Liver (tissue), 3 donors: ENCODE data around the gene MAN2B1.

Experiments used
- JUND ChIP-seq, 2 donors: IDR thresholded peaks; 2 replicates each; pipeline ENCODE4 v1.6.1; 2016; ENCODE audit warnings: antibody characterized with exemption in 2 of 2
- NR2F2 ChIP-seq: IDR thresholded peaks from 2 replicates; pipeline ENCODE4 v1.6.1; 2016; ENCODE audit warnings: antibody characterized with exemption
- TAF1 ChIP-seq: conservative IDR thresholded peaks from 2 replicates; pipeline ENCODE4 v1.6.1; 2016; ENCODE audit warnings: antibody characterized with exemption, mild to moderate bottlenecking
- YY1 ChIP-seq: IDR thresholded peaks from 2 replicates; pipeline ENCODE4 v1.6.1; 2016; ENCODE audit warnings: antibody characterized with exemption, mild to moderate bottlenecking
- TF ChIP-seq, protein P1 (sequence below): fragments of 150-350 bp; IDR thresholded peaks from 2 replicates; pipeline ENCODE4 v1.5.1; 2017; ENCODE audit warnings: improper control_type of control experiment, low read depth, low read length; ENCODE audit not compliant: missing input control
- TF ChIP-seq, protein P2 (sequence below): IDR thresholded peaks from 2 replicates; pipeline ENCODE4 v1.6.1; 2016; ENCODE audit warnings: antibody characterized with exemption
- donor health status: healthy.
- donor health status: healthy.

DNA sequence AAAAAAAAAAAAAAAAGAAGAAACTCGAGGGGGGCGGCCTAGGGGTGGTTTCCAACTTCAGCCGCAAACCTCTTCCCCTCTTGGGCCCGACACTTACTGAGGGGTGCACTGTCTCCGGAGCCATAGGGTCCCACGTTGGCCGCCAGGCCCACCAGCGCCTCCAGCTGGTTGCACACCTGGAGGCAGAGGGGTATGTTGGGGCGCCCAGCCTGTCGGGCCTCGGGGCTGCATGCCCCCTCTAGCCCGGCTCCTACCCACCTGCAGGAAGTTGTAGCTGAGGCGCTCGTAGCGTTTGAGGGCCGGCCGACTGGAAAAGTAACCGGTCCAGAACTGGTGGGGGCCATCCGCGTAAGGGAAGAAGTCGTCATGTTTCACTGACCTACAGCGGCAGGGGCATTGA lies 8.6 kb downstream of the MAN2B1 start:
- TF ChIP-seq, protein P1, sequence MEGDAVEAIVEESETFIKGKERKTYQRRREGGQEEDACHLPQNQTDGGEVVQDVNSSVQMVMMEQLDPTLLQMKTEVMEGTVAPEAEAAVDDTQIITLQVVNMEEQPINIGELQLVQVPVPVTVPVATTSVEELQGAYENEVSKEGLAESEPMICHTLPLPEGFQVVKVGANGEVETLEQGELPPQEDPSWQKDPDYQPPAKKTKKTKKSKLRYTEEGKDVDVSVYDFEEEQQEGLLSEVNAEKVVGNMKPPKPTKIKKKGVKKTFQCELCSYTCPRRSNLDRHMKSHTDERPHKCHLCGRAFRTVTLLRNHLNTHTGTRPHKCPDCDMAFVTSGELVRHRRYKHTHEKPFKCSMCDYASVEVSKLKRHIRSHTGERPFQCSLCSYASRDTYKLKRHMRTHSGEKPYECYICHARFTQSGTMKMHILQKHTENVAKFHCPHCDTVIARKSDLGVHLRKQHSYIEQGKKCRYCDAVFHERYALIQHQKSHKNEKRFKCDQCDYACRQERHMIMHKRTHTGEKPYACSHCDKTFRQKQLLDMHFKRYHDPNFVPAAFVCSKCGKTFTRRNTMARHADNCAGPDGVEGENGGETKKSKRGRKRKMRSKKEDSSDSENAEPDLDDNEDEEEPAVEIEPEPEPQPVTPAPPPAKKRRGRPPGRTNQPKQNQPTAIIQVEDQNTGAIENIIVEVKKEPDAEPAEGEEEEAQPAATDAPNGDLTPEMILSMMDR, result no peak
- TF ChIP-seq YY1 (no peak), NR2F2 (no peak), JUND (IDR thresholded peaks at IDR 0.05) (no peak), TAF1 (no peak)
- TF ChIP-seq, protein P2, sequence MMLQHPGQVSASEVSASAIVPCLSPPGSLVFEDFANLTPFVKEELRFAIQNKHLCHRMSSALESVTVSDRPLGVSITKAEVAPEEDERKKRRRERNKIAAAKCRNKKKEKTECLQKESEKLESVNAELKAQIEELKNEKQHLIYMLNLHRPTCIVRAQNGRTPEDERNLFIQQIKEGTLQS, result no peak
